Astrocyte (in vitro differentiated cells and primary cell): ENCODE measurements around the gene IFT52.

ENCODE experiments used
- EZH2 ChIP-seq: IDR thresholded peaks from 2 replicates; pipeline ENCODE4 v1.6.1; 2012; ENCODE audit warnings: mild to moderate bottlenecking, low read length, inconsistent platforms; ENCODE audit not compliant: insufficient read depth
- TF ChIP-seq, protein P1 (sequence below): IDR thresholded peaks from 2 replicates; pipeline ENCODE4 v1.5.1; 2011; ENCODE audit warnings: low read depth, mild to moderate bottlenecking, inconsistent platforms, low read length, moderate library complexity; ENCODE audit not compliant: insufficient read depth

DNA sequence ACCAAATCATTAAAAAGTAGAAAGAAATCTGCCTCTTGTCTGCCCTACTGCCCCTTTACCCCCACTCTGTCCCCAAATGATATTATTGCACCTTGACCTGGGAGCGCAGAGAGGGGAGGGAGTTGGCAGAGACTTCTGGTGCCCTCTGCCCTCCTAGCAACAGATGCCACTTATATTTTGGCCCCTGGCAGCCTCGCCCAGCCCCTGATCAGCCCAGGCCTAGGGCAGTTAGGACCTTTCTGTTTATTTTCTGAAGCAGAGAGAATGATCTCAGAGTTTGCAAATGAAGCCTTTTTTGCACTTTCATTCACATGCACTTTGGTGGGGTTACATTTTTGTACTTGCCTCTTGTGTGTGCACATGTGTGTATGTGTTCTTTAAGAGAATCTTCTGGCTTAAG is 40.3 kb upstream of the IFT52 start:
- TF ChIP-seq, protein P1, sequence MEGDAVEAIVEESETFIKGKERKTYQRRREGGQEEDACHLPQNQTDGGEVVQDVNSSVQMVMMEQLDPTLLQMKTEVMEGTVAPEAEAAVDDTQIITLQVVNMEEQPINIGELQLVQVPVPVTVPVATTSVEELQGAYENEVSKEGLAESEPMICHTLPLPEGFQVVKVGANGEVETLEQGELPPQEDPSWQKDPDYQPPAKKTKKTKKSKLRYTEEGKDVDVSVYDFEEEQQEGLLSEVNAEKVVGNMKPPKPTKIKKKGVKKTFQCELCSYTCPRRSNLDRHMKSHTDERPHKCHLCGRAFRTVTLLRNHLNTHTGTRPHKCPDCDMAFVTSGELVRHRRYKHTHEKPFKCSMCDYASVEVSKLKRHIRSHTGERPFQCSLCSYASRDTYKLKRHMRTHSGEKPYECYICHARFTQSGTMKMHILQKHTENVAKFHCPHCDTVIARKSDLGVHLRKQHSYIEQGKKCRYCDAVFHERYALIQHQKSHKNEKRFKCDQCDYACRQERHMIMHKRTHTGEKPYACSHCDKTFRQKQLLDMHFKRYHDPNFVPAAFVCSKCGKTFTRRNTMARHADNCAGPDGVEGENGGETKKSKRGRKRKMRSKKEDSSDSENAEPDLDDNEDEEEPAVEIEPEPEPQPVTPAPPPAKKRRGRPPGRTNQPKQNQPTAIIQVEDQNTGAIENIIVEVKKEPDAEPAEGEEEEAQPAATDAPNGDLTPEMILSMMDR = no peak
- no peak for TF ChIP-seq EZH2
